GM21360 (cell line): Measurements from ENCODE around the gene RPL10L.

Experiments used
- ATAC-seq: cut with Tn5 transposase; IDR thresholded peaks from one replicate; pipeline ENCODE4 v1.9.1; 2021; ENCODE audit warnings: mild to moderate bottlenecking, moderate library complexity; ENCODE audit not compliant: unreplicated experiment

Gene RPL10L

DNA sequence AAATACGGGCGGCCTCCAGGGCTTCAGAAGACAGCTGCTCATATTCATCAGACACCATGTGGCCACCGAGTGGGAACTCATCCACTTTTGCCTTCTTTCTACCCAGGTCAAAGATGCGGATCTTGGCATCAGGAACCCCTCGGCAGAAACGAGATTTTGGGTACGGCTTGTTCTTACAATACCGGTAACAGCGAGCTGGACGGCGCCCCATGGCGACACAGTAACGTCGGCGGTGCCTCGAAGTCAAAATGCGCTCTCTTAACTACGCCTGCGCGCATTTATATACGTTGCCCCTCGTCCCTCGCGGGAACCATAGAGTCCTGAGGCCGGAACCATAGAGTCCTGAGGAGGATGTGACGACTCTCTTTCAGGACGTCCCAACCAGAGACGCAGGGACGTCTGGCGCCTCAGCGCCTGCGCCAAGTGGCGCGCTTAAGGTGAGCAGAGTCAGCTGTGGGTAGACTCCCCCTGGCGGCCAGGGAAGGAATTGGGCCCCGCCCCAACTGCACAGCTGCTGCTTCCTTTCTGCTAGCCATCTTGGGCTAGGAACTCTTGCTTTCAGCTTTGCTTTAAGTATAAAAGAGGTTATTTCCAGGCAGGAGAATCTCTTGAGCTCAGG is at the start of gene RPL10L:
Gene RPL10L, minus strand, starts transcription at position 256 of the 619 bp plus-strand sequence. Its CDS starts 45 bp downstream, at position 211.
- ATAC-seq, result no peak

DNA sequence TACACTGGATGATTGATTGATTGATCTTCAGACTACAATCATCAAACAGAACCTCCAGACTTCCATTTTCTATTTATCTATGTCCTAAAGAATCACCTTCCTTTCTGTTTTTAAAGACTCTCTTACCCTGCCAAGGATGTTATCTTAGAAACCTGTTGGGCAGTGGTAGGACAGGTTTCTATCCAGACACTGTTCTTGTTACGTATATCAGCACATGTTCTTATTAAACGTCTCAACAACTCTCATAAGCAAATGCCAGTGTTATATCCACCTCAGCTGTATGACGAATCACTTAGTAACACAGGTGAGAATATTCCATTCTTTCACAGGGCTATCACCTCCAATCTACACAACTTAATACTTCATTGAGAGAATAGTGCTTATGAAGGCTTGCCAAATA is 40.2 kb upstream of the RPL10L start:
- no peak for ATAC-seq

DNA sequence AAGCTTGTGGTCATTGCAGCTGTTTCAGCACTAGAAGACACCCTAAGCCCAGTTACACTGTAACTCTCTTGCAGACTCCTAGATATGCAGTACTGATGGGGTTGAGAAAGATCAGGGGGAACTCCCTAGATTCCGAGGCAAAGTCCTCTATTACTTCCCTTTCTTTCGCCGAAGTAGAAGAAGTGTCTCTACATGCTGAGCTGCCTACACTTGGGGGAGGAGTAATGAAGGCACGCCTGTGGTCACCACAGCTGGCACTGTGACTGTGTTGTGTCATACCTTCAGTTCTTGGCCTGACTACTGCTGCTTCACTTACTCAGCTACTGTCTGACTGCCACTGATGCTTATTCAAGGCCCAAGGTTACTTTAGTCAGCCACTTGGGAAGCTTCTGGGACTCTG is 35.1 kb upstream of the RPL10L start:
- no peak for ATAC-seq

GRCh38 chr14:46672128-46672527 is 20.5 kb upstream of the RPL10L start:
- ATAC-seq, result no peak

DNA sequence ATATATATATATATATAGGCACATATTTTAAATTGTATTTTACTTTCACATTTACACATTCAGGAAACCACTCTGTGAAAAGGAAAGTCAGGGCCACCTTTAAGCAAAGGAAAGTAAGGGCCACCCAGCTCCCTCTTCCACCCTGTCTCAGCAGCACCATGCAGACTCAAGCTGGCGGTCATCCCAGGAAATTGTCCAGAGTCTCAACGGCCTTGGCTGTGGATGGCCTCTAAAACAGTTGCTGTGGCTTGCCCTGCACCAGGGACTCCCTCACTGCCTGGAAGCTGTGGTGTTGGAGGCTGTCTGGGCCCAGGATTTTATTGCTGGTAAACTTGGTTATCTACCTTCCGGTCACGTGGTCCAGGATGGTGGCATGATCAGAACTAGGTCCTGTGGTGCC is 11.8 kb upstream of the RPL10L start:
- ATAC-seq, result no peak

- ATAC-seq, result no peak
Measured at GRCh38 chr14:46661728-46662127, 10.1 kb upstream of the RPL10L start.

DNA sequence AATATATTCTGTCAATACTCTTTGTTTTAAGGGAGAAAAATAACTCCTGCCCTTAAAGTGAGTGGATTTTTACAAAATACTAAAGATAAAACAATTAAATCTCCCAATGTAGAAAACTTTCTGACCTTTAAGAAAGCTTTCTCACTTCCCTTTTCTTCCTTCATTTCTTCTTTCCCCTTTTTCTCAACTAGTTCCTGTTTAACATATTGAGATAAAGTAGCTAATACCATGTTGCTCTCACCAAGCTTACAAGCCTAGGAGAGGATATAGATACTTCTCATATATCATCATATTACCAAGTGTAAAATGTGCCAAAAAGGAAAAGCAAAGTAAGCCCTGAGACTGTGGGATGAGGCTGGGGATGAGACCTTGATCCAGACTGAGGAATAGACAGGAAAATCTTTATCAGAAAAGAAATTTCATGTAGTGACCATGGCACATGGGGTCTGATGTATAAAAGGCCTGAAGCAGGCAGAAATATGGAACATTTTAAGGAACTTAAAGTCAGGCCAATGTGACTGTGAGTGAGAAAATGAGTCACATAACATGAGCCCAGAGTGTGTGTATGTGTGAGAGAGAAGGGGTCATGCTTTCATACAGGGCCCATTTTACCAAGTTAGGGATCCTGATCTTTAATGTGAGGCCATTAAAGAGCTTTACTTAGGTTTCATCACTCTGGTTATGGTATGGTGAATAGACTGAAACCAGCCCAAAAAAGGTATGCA is 1.6 kb upstream of the RPL10L start:
- ATAC-seq, result no peak

DNA sequence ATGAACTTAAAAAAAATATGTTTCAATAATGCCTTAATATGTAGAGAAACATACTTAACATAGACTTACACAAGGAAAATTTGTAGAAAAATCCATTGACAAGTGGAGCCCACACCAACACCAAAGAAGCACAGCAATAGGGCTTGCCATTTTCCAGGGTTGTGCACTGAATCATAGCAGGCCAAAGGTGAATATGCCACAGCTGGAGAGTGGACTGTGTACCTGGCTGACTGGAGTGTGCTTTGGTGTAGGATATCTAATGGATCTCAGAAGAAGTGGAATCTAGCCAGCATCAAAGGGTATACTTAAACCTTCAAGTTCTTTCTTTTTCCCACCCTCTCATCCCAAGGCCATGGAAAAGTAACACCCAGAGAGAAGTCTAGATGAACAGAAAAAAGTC is 4.8 kb downstream of the RPL10L start:
- ATAC-seq, result no peak

GRCh38 chr14:46626876-46627275 is 24.7 kb downstream of the RPL10L start:
- ATAC-seq, result no peak
